ENCODE data around the gene LGALS12.
"Not testable (repeated sequence)": the region's sequence is repeated elsewhere in the genome, so short reads cannot be mapped to it uniquely, and the experiment has no call there.

- not testable (repeated sequence) for TF ChIP-seq CTCF (IDR thresholded peaks at IDR 0.05; ENCODE audit: low read depth, low read length); EZH2phosphoT487 (IDR thresholded peaks at IDR 0.05; ENCODE audit: low read depth)
These were observed 25.3 kb downstream of the LGALS12 start for GRCh38 chr11:63531074-63531792.

Data from OCI-LY3 (cell line).